ENCODE data around the gene MANBA. TPM values are rescaled to one million over a fixed set of nuclear protein-coding genes. Genes with fewer than 3 reads are reported as not detected.

MANBA gene
- total and polyA plus RNA-seq, 9 donors = 15.6 to 32.7 (median 24.5) TPM

GRCh38 chr4:102786279-102786678 is 25.5 kb upstream of the MANBA start:
- Histone ChIP-seq H3K4me1 (ENCODE audit: insufficient read depth) (no peaks in the 10 kb centered on the region), H3K9me3 (no peaks in the 10 kb centered on the region), H3K27ac (no peak overlapping the region), H3K36me3 (no peaks in the 10 kb centered on the region), H3K4me3 (no peak overlapping the region), H3K27me3 (no peaks in the 10 kb centered on the region)
- DNase-seq = no peak
- TF ChIP-seq EP300 (IDR thresholded peaks at IDR 0.05) (no peak), POLR2A (IDR thresholded peaks at IDR 0.05) (no peak)
- TF ChIP-seq, protein P1, sequence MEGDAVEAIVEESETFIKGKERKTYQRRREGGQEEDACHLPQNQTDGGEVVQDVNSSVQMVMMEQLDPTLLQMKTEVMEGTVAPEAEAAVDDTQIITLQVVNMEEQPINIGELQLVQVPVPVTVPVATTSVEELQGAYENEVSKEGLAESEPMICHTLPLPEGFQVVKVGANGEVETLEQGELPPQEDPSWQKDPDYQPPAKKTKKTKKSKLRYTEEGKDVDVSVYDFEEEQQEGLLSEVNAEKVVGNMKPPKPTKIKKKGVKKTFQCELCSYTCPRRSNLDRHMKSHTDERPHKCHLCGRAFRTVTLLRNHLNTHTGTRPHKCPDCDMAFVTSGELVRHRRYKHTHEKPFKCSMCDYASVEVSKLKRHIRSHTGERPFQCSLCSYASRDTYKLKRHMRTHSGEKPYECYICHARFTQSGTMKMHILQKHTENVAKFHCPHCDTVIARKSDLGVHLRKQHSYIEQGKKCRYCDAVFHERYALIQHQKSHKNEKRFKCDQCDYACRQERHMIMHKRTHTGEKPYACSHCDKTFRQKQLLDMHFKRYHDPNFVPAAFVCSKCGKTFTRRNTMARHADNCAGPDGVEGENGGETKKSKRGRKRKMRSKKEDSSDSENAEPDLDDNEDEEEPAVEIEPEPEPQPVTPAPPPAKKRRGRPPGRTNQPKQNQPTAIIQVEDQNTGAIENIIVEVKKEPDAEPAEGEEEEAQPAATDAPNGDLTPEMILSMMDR (IDR thresholded peaks at IDR 0.05) = no peak
- intact Hi-C loops (cut with DNase I) = no loop called here
- 10 to 41% (median 24%) methylated on average over 1 of the region's 1 CpG for WGBS, 3 donors

DNA sequence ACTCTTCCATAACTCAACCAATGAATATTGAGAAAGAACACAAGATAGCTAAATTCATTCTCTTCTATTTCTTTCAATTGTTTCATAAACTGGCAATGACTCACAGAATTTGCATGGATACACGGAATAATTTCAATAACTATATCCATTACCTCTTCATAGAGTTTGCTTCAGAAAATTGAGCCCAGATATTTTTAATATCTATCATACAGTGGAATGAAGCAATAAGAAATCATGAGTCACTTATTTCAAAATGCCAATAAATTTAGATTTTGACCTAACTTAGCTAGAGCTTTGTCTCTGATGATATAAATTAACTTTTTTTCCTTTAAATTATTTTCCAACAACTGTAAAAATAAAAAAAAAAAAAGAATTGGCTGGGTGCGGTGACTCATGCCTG is 22.2 kb upstream of the MANBA start:
- H3K27ac ChIP-seq = no peak overlapping the region
- H3K4me1 ChIP-seq (ENCODE audit: insufficient read depth) = no peaks in the 10 kb centered on the region
- intact Hi-C loops (cut with DNase I) = no loop called here
- H3K27me3 ChIP-seq = no peaks in the 10 kb centered on the region
- no peaks in the 10 kb centered on the region for H3K36me3 ChIP-seq
- 78 to 82% (median 80%) methylated on average over 2 of the region's 2 CpGs for WGBS, 3 donors
- no peaks in the 10 kb centered on the region for H3K9me3 ChIP-seq
- TF ChIP-seq, protein P1 (IDR thresholded peaks at IDR 0.05) = no peak
- TF ChIP-seq POLR2A (IDR thresholded peaks at IDR 0.05) (no peak), EP300 (IDR thresholded peaks at IDR 0.05) (no peak)
- no peak for DNase-seq
- H3K4me3 ChIP-seq = no peak overlapping the region

- Histone ChIP-seq H3K4me1 (ENCODE audit: insufficient read depth) (no peaks in the 10 kb centered on the region), H3K4me3 (no peak overlapping the region), H3K27ac (no peak overlapping the region), H3K36me3 (no peaks in the 10 kb centered on the region), H3K27me3 (no peaks in the 10 kb centered on the region), H3K9me3 (no peaks in the 10 kb centered on the region)
- DNase-seq = no peak
- TF ChIP-seq, protein P1 (IDR thresholded peaks at IDR 0.05) = no peak
- 83 to 94% (median 85%) methylated on average over 1 of the region's 1 CpG for whole genome bisulfite sequencing, 3 donors
- intact Hi-C loops (cut with DNase I) = no loop called here
These were observed 20.8 kb upstream of the MANBA start for GRCh38 chr4:102781570-102781969.

DNA sequence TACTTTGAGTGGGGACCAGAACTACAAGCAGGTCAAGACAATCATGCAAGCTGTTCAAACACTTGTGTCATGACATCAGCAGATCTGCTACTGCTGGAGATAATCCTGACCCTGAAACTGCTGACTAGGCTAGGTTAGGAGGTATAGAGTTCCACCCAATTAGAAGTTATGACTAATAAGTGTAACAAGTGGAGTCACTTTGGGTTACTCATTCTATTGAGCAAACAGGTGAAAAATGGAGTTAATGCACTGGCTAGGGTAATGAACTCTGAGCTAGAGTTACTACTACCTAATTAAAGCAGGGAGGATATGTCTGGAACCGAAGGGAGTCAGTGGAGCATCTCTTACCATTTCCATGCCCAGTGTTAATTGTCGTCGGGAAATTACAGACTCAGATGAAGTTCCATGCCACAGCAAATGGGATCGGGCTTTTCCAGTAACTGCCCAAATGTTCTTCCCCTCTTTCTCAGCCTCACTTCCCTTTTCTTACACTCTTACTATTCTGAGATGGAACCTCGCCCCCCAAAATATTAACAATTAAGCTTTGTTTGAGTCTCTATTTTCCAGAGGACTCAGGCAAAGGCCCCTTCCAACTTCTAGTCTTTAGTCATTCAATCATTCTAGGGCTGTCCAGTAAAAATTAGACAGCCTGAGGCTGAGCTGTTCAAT is 19.8 kb upstream of the MANBA start:
- Histone ChIP-seq H3K27me3 (no peaks in the 10 kb centered on the region), H3K36me3 (no peaks in the 10 kb centered on the region), H3K4me1 (ENCODE audit: insufficient read depth) (no peaks in the 10 kb centered on the region), H3K9me3 (no peaks in the 10 kb centered on the region), H3K4me3 (no peak overlapping the region), H3K27ac (no peak overlapping the region)
- WGBS, 3 donors = 84 to 86% (median 85%) methylated on average over 5 of the region's 5 CpGs
- DNase-seq = no peak
- intact Hi-C loops (cut with DNase I) = no loop called here
- TF ChIP-seq EP300 (IDR thresholded peaks at IDR 0.05) (no peak), POLR2A (IDR thresholded peaks at IDR 0.05) (no peak)
- TF ChIP-seq, protein P1 (IDR thresholded peaks at IDR 0.05) = no peak

All from ovary (tissue), 9 donors.